ENCODE measurements around the gene AP4B1. TPM values are rescaled to one million over a fixed set of nuclear protein-coding genes. Genes with fewer than 3 reads are reported as not detected.

Gene AP4B1
- total and polyA plus RNA-seq, 9 of the 15 experiments (the other 6 are each of a cell fraction or from before 2014, with no cell fraction given), result 15.8 to 36.5 (median 24.6) TPM

DNA sequence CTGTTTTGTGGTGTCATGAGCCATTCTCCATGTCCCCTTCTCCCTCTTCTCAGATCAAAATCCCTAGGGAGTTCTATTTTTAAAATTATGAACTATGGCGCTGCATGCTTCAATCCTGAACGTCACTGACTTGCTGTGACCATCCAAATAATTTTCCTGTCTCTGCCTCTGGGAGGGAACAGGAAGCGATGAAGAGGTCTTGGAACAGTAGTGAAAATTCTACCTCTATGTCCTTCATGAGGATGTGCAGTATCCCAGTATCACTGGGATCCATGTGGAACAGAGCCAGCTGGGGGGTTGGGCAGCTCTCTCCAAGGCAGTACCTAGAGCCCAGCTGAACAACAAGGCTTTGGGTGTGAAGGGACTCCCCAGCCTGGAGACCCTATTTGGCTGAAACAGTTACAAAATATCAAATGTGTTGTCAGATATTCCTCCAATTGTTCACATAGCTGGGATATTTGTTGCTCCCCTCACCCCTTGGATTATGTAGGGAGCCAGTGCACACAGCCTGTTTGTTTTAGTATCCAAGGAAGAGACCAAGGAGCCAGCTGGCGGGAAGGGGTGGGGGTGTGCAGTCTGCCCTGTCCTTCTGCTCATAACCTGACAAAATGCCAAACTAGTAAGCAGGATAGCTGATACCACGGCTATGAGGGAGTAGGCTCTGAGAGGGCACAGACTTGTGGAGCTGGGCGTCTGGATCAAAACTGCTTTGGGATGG lies 8.2 kb upstream of the AP4B1 start (continued):
- TF ChIP-seq SUPT5H (IDR thresholded peaks at IDR 0.05) (0 out of 2 replicates have a peak, but pooled peaks have one; percentile 40), TGIF2 (CRISPR knock-in tag; IDR thresholded peaks at IDR 0.05) (no peak), RUNX1 (IDR thresholded peaks at IDR 0.05; ENCODE audit: low read depth) (no peak), MTA2 (IDR thresholded peaks at IDR 0.05; ENCODE audit: low read depth) (no peak)
- TF ChIP-seq, protein P1, sequence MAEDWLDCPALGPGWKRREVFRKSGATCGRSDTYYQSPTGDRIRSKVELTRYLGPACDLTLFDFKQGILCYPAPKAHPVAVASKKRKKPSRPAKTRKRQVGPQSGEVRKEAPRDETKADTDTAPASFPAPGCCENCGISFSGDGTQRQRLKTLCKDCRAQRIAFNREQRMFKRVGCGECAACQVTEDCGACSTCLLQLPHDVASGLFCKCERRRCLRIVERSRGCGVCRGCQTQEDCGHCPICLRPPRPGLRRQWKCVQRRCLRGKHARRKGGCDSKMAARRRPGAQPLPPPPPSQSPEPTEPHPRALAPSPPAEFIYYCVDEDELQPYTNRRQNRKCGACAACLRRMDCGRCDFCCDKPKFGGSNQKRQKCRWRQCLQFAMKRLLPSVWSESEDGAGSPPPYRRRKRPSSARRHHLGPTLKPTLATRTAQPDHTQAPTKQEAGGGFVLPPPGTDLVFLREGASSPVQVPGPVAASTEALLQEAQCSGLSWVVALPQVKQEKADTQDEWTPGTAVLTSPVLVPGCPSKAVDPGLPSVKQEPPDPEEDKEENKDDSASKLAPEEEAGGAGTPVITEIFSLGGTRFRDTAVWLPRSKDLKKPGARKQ (CRISPR knock-in tag; IDR thresholded peaks at IDR 0.05), result no peak
- TF ChIP-seq, protein P2, sequence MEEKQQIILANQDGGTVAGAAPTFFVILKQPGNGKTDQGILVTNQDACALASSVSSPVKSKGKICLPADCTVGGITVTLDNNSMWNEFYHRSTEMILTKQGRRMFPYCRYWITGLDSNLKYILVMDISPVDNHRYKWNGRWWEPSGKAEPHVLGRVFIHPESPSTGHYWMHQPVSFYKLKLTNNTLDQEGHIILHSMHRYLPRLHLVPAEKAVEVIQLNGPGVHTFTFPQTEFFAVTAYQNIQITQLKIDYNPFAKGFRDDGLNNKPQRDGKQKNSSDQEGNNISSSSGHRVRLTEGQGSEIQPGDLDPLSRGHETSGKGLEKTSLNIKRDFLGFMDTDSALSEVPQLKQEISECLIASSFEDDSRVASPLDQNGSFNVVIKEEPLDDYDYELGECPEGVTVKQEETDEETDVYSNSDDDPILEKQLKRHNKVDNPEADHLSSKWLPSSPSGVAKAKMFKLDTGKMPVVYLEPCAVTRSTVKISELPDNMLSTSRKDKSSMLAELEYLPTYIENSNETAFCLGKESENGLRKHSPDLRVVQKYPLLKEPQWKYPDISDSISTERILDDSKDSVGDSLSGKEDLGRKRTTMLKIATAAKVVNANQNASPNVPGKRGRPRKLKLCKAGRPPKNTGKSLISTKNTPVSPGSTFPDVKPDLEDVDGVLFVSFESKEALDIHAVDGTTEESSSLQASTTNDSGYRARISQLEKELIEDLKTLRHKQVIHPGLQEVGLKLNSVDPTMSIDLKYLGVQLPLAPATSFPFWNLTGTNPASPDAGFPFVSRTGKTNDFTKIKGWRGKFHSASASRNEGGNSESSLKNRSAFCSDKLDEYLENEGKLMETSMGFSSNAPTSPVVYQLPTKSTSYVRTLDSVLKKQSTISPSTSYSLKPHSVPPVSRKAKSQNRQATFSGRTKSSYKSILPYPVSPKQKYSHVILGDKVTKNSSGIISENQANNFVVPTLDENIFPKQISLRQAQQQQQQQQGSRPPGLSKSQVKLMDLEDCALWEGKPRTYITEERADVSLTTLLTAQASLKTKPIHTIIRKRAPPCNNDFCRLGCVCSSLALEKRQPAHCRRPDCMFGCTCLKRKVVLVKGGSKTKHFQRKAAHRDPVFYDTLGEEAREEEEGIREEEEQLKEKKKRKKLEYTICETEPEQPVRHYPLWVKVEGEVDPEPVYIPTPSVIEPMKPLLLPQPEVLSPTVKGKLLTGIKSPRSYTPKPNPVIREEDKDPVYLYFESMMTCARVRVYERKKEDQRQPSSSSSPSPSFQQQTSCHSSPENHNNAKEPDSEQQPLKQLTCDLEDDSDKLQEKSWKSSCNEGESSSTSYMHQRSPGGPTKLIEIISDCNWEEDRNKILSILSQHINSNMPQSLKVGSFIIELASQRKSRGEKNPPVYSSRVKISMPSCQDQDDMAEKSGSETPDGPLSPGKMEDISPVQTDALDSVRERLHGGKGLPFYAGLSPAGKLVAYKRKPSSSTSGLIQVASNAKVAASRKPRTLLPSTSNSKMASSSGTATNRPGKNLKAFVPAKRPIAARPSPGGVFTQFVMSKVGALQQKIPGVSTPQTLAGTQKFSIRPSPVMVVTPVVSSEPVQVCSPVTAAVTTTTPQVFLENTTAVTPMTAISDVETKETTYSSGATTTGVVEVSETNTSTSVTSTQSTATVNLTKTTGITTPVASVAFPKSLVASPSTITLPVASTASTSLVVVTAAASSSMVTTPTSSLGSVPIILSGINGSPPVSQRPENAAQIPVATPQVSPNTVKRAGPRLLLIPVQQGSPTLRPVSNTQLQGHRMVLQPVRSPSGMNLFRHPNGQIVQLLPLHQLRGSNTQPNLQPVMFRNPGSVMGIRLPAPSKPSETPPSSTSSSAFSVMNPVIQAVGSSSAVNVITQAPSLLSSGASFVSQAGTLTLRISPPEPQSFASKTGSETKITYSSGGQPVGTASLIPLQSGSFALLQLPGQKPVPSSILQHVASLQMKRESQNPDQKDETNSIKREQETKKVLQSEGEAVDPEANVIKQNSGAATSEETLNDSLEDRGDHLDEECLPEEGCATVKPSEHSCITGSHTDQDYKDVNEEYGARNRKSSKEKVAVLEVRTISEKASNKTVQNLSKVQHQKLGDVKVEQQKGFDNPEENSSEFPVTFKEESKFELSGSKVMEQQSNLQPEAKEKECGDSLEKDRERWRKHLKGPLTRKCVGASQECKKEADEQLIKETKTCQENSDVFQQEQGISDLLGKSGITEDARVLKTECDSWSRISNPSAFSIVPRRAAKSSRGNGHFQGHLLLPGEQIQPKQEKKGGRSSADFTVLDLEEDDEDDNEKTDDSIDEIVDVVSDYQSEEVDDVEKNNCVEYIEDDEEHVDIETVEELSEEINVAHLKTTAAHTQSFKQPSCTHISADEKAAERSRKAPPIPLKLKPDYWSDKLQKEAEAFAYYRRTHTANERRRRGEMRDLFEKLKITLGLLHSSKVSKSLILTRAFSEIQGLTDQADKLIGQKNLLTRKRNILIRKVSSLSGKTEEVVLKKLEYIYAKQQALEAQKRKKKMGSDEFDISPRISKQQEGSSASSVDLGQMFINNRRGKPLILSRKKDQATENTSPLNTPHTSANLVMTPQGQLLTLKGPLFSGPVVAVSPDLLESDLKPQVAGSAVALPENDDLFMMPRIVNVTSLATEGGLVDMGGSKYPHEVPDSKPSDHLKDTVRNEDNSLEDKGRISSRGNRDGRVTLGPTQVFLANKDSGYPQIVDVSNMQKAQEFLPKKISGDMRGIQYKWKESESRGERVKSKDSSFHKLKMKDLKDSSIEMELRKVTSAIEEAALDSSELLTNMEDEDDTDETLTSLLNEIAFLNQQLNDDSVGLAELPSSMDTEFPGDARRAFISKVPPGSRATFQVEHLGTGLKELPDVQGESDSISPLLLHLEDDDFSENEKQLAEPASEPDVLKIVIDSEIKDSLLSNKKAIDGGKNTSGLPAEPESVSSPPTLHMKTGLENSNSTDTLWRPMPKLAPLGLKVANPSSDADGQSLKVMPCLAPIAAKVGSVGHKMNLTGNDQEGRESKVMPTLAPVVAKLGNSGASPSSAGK (IDR thresholded peaks at IDR 0.05), result no peak
- TF ChIP-seq, protein P3, sequence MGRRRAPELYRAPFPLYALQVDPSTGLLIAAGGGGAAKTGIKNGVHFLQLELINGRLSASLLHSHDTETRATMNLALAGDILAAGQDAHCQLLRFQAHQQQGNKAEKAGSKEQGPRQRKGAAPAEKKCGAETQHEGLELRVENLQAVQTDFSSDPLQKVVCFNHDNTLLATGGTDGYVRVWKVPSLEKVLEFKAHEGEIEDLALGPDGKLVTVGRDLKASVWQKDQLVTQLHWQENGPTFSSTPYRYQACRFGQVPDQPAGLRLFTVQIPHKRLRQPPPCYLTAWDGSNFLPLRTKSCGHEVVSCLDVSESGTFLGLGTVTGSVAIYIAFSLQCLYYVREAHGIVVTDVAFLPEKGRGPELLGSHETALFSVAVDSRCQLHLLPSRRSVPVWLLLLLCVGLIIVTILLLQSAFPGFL (CRISPR knock-in tag; IDR thresholded peaks at IDR 0.05), result peak; percentile 42; the same call in 1 of the 2 replicates
- TF ChIP-seq, protein P4, sequence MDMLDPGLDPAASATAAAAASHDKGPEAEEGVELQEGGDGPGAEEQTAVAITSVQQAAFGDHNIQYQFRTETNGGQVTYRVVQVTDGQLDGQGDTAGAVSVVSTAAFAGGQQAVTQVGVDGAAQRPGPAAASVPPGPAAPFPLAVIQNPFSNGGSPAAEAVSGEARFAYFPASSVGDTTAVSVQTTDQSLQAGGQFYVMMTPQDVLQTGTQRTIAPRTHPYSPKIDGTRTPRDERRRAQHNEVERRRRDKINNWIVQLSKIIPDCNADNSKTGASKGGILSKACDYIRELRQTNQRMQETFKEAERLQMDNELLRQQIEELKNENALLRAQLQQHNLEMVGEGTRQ (CRISPR knock-in tag; IDR thresholded peaks at IDR 0.05), result no peak

Measured in K562 (cell line).